ENCODE data around the gene DOK1. TPM values are rescaled to one million over a fixed set of nuclear protein-coding genes. Genes with fewer than 3 reads are reported as not detected.
"Not testable (repeated sequence)": the region's sequence is repeated elsewhere in the genome, so short reads cannot be mapped to it uniquely, and the experiment has no call there.

DOK1 gene
- total RNA-seq, 1 donor from 2014 or later, result 19.3 TPM

- FAIRE-seq, result no peak
- H3K27me3 ChIP-seq (ENCODE audit: insufficient read depth, low read length), result no peaks in the 10 kb centered on the region
- H4K20me1 ChIP-seq (ENCODE audit: insufficient read depth, low read length), result peaks cover 11% of the 10 kb centered on the region
- peaks cover 4% of the 10 kb centered on the region for H3K27me3 Mint-ChIP-seq (ENCODE audit: low read depth, unreplicated experiment)
- H3K4me3 Mint-ChIP-seq (ENCODE audit: unreplicated experiment), result no peak overlapping the region
- no peak overlapping the region for H3K9ac ChIP-seq (ENCODE audit: low read length)
- H3K79me2 ChIP-seq (ENCODE audit: insufficient read depth, low read length), result peaks cover 16% of the 10 kb centered on the region
- no peaks in the 10 kb centered on the region for H3K9me3 Mint-ChIP-seq (ENCODE audit: unreplicated experiment)
- H3K4me2 ChIP-seq (ENCODE audit: low read length), result no peak overlapping the region
- no peaks in the 10 kb centered on the region for H3K9me3 ChIP-seq (ENCODE audit: insufficient read depth, low read depth, low read length)
- peaks cover 9% of the 10 kb centered on the region for H3K4me1 Mint-ChIP-seq (ENCODE audit: low read depth, unreplicated experiment)
- peaks cover 28% of the 10 kb centered on the region for H3K4me1 ChIP-seq (ENCODE audit: insufficient read depth, low read length)
- TF ChIP-seq CTCF (IDR thresholded peaks at IDR 0.05; ENCODE audit: insufficient read depth, low read depth, low read length), result no peak
- TF ChIP-seq EZH2 (IDR thresholded peaks at IDR 0.05; ENCODE audit: insufficient read depth, low read length), result no peak
- H3K4me3 ChIP-seq (ENCODE audit: insufficient read depth, low read depth, low read length), result no peak overlapping the region
- H3K27ac Mint-ChIP-seq (ENCODE audit: unreplicated experiment), result no peak overlapping the region
- H3K36me3 ChIP-seq (ENCODE audit: insufficient read depth, low read length), result no peaks in the 10 kb centered on the region
- no peak overlapping the region for H2AFZ ChIP-seq (ENCODE audit: low read depth, low read length)
- no peak overlapping the region for H3K27ac ChIP-seq (ENCODE audit: low read depth, low read length)
- DNase-seq (ENCODE audit: low read depth), result no peak
- no peaks in the 10 kb centered on the region for H3K36me3 Mint-ChIP-seq (ENCODE audit: low read depth, unreplicated experiment)
Observed at GRCh38 chr2:74559912-74560311, 5.4 kb downstream of the DOK1 start.

- H2AFZ ChIP-seq (ENCODE audit: low read depth, low read length), result peak overlapping the region; percentile 51
- peaks cover 24% of the 10 kb centered on the region for H3K4me1 ChIP-seq (ENCODE audit: insufficient read depth, low read length)
- peaks cover 11% of the 10 kb centered on the region for H4K20me1 ChIP-seq (ENCODE audit: insufficient read depth, low read length)
- no peak for FAIRE-seq
- TF ChIP-seq EZH2 (IDR thresholded peaks at IDR 0.05; ENCODE audit: insufficient read depth, low read length) (no peak), CTCF (IDR thresholded peaks at IDR 0.05; ENCODE audit: insufficient read depth, low read depth, low read length) (no peak)
- H3K9ac ChIP-seq (ENCODE audit: low read length), result no peak overlapping the region
- H3K27me3 ChIP-seq (ENCODE audit: insufficient read depth, low read length), result no peaks in the 10 kb centered on the region
- peaks cover 10% of the 10 kb centered on the region for H3K79me2 ChIP-seq (ENCODE audit: insufficient read depth, low read length)
- peak overlapping the region; percentile 61 for H3K4me2 ChIP-seq (ENCODE audit: low read length)
- H3K27ac Mint-ChIP-seq (ENCODE audit: unreplicated experiment), result no peak overlapping the region
- peaks cover 4% of the 10 kb centered on the region for H3K27me3 Mint-ChIP-seq (ENCODE audit: low read depth, unreplicated experiment)
- H3K4me1 Mint-ChIP-seq (ENCODE audit: low read depth, unreplicated experiment), result peaks cover 9% of the 10 kb centered on the region
- no peaks in the 10 kb centered on the region for H3K9me3 Mint-ChIP-seq (ENCODE audit: unreplicated experiment)
- H3K36me3 ChIP-seq (ENCODE audit: insufficient read depth, low read length), result no peaks in the 10 kb centered on the region
- no peak overlapping the region for H3K4me3 Mint-ChIP-seq (ENCODE audit: unreplicated experiment)
- DNase-seq (ENCODE audit: low read depth), result no peak
- H3K9me3 ChIP-seq (ENCODE audit: insufficient read depth, low read depth, low read length), result no peaks in the 10 kb centered on the region
- no peak overlapping the region for H3K4me3 ChIP-seq (ENCODE audit: insufficient read depth, low read depth, low read length)
- H3K36me3 Mint-ChIP-seq (ENCODE audit: low read depth, unreplicated experiment), result no peaks in the 10 kb centered on the region
- no peak overlapping the region for H3K27ac ChIP-seq (ENCODE audit: low read depth, low read length)
Observed at GRCh38 chr2:74560591-74560990, 6.1 kb downstream of the DOK1 start.

GRCh38 chr2:74561022-74561421 is 6.5 kb downstream of the DOK1 start:
- H3K9me3 ChIP-seq (ENCODE audit: insufficient read depth, low read depth, low read length); FAIRE-seq; DNase-seq (ENCODE audit: low read depth); H3K9me3 Mint-ChIP-seq (ENCODE audit: unreplicated experiment); H3K27ac Mint-ChIP-seq (ENCODE audit: unreplicated experiment); H2AFZ ChIP-seq (ENCODE audit: low read depth, low read length); H3K27ac ChIP-seq (ENCODE audit: low read depth, low read length); H3K4me3 ChIP-seq (ENCODE audit: insufficient read depth, low read depth, low read length); H3K79me2 ChIP-seq (ENCODE audit: insufficient read depth, low read length); H3K27me3 ChIP-seq (ENCODE audit: insufficient read depth, low read length); H3K36me3 Mint-ChIP-seq (ENCODE audit: low read depth, unreplicated experiment); H3K36me3 ChIP-seq (ENCODE audit: insufficient read depth, low read length); H3K4me1 Mint-ChIP-seq (ENCODE audit: low read depth, unreplicated experiment); H3K9ac ChIP-seq (ENCODE audit: low read length); H3K27me3 Mint-ChIP-seq (ENCODE audit: low read depth, unreplicated experiment): not testable (repeated sequence)
- H3K4me1 ChIP-seq (ENCODE audit: insufficient read depth, low read length), result peaks cover 22% of the 10 kb centered on the region
- H4K20me1 ChIP-seq (ENCODE audit: insufficient read depth, low read length), result peaks cover 11% of the 10 kb centered on the region
- H3K4me2 ChIP-seq (ENCODE audit: low read length), result peak overlapping the region; percentile 61
- H3K4me3 Mint-ChIP-seq (ENCODE audit: unreplicated experiment), result peak overlapping the region; percentile 14
